ENCODE measurements around the gene TFB2M.

The TFB2M gene

DNA sequence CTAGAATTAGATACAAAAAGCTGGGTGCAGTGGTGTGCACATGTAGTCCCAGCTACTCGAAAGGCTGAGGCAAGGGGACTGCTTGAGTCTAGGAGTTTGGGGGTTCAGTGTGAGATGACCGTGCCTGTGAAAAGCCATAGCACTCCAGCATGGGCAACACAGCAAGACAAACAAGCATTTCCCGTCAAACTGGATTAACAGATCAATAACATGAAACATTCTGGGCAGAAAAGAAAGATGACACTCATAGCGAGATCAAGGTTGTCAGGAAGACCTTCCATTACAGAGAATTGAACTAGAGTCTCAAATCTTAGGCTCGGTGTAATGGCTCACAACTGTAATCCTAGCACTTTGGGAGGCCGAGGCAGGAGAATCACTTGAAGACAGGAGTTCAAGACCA is 14.0 kb downstream of the TFB2M start:
- no peak for DNase-seq (ENCODE audit: low spot score)

- DNase-seq (ENCODE audit: low spot score): no peak
Observed at GRCh38 chr1:246550402-246550801, 15.7 kb downstream of the TFB2M start.

- no peak for DNase-seq (ENCODE audit: low spot score)
Observed at GRCh38 chr1:246549665-246550064, 16.4 kb downstream of the TFB2M start.

DNA sequence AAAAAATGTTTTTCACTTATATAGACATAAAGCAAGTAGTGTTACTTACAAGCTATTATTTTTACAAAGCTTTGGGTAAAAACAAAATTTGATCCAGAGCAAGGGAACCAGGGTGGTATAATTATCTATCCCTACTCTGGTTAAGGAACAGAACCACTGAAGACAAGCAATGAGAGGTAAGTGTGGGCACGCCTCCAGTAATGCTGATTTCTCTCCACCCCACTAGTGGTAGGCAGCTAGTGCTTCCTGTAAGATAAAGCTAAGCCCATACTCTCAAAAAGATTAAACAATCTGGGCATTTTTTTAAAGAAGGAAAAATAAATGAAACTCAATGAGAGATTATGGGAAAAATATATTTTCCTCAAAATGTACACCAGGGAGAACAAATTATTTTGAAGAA is 22.1 kb downstream of the TFB2M start:
- no peak for DNase-seq (ENCODE audit: low spot score)

DNA sequence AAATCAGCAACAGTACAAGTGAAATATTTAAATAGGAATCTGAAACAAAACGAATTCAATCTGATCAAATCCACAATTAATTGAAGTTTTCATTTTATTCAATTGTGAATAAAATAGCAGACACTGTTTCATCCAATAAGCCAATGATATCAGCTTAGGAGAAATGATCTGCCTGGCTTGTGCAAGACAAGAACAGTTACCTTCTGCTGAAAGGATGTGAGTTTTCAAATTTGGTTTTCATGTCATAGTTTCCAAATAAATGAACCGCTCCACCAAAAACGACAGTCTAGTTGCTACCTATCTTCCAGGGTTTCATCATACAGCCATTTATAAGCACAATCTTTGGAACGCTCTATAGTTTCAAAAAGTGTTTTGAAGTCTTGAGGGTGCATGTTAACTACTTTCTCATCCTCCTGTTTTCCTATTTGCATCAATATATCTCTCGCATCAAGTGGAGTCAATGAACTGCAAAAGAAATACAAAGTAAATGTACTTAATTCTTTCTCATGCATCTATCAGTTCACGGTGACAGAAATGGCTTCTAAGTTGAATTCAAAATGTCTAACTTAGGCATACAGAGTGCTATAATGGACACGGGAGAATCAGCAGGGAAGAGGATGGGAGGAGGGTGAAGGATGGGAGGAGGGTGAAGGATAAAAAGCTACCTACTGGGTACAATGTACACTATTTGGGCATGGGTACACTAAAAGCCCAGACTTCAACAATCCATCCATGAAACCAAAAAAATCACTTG is 25.1 kb downstream of the TFB2M start:
- DNase-seq (ENCODE audit: low spot score): no peak

- no peak for DNase-seq (ENCODE audit: low spot score)
Observed at GRCh38 chr1:246537887-246538286, 28.2 kb downstream of the TFB2M start.

GRCh38 chr1:246537441-246537840 is 28.6 kb downstream of the TFB2M start:
- DNase-seq (ENCODE audit: low spot score): no peak

- no peak for DNase-seq (ENCODE audit: low spot score)
Observed at GRCh38 chr1:246534114-246534513, 31.9 kb downstream of the TFB2M start.

DNA sequence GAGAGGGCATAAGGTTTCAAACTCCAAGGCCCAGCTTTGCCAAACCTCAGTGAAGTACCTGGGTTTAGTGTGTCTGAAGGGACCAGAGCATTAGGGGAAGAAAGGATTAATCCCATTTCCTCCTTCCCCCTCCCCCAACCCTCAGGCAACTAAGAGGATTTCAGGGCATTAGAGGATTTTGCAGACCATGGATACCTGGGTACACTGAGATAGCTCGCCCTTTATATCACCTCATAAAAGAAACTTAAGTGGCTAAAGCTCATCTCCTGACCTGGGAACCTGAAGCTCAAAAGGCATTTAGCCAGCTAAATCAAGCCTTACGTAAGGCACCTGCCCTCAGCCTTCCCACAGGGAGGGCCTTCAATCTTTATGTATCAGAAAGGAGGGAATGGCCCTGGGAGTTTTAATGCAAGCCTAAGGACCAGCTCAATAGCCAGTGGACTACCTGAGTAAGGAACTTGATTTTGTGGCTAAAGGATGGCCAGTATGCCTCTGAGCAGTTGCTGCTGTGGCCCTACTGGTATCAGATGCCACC is 32.6 kb downstream of the TFB2M start:
- no peak for DNase-seq (ENCODE audit: low spot score)

GRCh38 chr1:246532519-246532918 is 33.5 kb downstream of the TFB2M start:
- no peak for DNase-seq (ENCODE audit: low spot score)

DNA sequence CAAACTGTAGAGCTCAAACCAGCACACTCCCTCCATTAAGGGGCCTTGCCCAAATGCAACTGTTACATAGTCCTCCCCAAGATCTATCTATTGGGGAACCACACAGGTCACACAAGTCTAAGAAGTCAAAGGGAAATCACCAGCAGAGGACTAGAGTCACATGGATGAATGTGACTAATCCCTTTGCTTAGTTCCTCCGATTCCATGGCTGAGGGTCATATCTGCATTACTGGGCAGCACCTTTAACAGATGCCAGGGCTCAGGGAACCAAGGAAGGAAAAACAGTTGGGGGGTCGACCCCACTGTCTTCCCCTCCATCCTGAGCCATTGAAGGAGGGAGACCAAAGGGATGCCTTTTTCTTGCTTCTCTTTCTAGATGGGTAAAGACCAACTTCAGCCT is 35.6 kb downstream of the TFB2M start:
- no peak for DNase-seq (ENCODE audit: low spot score)

GRCh38 chr1:246528933-246529731 is 36.9 kb downstream of the TFB2M start:
- DNase-seq (ENCODE audit: low spot score): no peak

DNA sequence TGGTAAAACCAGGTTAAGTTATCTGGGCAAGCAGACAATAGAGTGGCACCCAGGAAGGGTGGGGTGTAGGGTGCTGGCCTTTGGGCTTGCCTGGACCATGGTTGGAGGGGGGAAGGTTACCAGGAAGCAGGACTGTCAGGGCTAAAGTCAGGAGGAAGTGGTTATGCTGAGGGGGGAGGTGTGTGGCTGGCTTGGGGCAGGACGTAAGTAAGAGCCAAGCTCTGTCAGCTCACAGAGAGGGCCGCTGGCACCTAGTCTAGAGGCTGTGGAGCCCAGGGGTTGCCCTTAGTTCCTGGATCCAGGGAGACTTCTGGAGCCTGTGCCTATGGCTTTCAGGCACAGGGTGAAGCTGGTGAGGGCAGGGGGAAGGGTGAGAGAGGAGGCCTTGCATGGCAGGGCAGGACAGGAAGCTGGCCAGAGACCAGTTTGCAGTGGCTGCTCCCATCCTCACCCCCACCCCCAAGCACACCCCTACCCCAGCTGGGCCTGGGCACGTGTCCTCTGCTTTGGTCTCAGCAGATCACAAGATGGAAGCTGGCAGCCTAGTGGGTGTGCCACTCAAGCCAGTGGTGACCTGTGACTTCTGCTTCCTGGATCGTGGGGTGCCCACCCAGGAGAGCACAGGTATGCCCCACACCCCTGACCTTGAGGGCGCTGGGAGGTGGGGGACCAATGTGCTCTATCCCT is 38.5 kb downstream of the TFB2M start:
- DNase-seq (ENCODE audit: low spot score): no peak

GRCh38 chr1:246526915-246527314 is 39.1 kb downstream of the TFB2M start:
- DNase-seq (ENCODE audit: low spot score): no peak

DNA sequence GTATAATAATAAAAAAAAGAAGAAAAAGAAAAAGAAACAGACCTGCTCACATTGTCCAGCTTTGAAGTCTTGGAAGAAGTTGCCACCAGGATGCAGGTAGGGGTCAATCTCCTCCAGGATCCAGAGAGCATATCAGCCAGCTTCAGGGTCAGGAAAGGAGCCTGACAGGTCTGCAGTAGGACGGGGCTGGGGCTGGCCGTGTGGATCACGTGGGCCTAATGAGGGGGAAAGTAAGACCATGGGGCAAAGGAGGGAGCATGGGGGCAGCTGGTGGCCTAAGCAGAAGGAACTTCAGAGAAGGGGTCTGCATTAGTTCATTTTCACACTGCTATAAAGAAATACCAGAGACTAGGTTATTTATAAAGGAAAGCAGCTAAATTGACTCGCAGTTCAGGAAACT is 39.7 kb downstream of the TFB2M start:
- no peak for DNase-seq (ENCODE audit: low spot score)

DNA sequence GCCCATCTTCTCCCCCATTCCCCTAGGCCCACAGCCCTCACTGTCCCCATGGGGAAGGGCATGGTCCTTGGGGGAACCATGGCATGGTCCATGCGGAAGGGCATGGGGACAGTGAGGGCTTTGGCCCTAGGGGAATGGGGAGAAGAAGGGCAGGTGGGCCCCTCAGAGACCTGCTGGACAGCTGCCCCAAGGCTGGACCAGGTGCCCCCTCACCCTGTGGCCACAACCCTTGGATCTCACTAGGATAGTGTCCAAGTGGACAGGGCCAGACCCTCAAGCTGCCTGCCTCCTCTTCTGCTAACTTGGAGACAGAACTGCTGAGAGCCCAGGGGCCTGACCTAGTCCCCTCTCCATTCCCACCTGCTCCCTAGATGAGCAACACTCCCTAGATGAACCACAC is 46.5 kb downstream of the TFB2M start:
- no peak for DNase-seq (ENCODE audit: low spot score)

- DNase-seq (ENCODE audit: low spot score): no peak
Observed at GRCh38 chr1:246518456-246519205, 47.4 kb downstream of the TFB2M start.

- no peak for DNase-seq (ENCODE audit: low spot score)
Observed at GRCh38 chr1:246517391-246517790, 48.7 kb downstream of the TFB2M start.

DNA sequence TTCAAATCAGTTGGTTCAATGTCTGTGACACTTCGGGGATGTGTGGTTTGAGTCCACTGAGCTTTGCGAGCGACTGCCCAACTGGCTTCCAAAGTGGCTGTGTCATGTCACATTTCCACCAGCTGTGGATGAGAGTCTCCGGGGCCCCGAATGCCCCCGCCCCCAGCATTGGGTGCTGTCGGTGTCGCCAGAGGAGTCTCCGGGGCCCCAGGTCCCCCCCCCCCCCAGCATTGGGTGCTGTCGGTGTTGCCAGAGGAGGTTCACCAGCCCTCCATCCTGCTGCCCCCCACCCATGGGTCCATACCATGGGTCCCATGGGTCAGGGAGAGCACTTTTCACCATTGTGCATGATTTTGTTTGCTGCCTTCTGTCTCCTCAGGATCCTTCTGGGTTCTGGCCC is 49.9 kb downstream of the TFB2M start:
- DNase-seq (ENCODE audit: low spot score): no peak

- no peak for DNase-seq (ENCODE audit: low spot score)
Observed at GRCh38 chr1:246515390-246516005, 50.6 kb downstream of the TFB2M start.

- no peak for DNase-seq (ENCODE audit: low spot score)
Observed at GRCh38 chr1:246513619-246514343, 52.3 kb downstream of the TFB2M start.
